Tibial artery (tissue), 4 donors: ENCODE results near the gene MCF2L2.
A peak's percentile ranks its signal among the peaks of the same experiment; 100 is the strongest.
"Not testable (repeated sequence)": the region's sequence is repeated elsewhere in the genome, so short reads cannot be mapped to it uniquely, and the experiment has no call there.

Source experiments
- DNase-seq, 2 donors: peaks; one replicate each; pipeline ENCODE4 v3.0.0-alpha.2; 2019
- H3K27ac ChIP-seq, 2 donors: fragments of 200-600 bp; sonication (generic) in 1 of 2; 1 replicate in 1 of 2; 2 replicates in 1 of 2; pipeline ENCODE4 v1.5.1; 2018 to 2019; ENCODE audit warnings: mild to moderate bottlenecking in 1 of 2
- H3K27me3 ChIP-seq, 2 donors: fragments of 200-600 bp; sonication (generic) in 1 of 2; one replicate each; pipeline versions ENCODE4 v1.5.1 to v1.6.0; 2016 to 2019
- H3K36me3 ChIP-seq, 3 donors: fragments of 200-600 bp; sonication (generic) in 2 of 3; one replicate each; pipeline ENCODE4 v1.5.1; 2016 to 2019; ENCODE audit warnings: mild to moderate bottlenecking in 2 of 3
- H3K4me1 ChIP-seq, 4 donors: fragments of 200-600 bp; sonication (generic) in 2 of 4; 1 replicate in 3 of 4; 2 replicates in 1 of 4; pipeline ENCODE4 v1.5.1; 2016 to 2019
- H3K4me3 ChIP-seq, 2 donors: fragments of 200-600 bp; sonication (generic) in 1 of 2; 1 replicate in 1 of 2; 2 replicates in 1 of 2; pipeline ENCODE4 v1.5.1; 2018 to 2019; ENCODE audit warnings: mild to moderate bottlenecking in 2 of 2
- H3K9me3 ChIP-seq, 3 donors: fragments of 200-600 bp; sonication (generic) in 1 of 3; one replicate each; pipeline ENCODE4 v1.5.1; 2016 to 2019
- CTCF ChIP-seq, 2 experiments: fragments of 200-600 bp in 1 of 2; fragments of 450-650 bp in 1 of 2; IDR thresholded peaks; one replicate each; pipeline ENCODE4 v1.5.1; 2017 to 2019; ENCODE audit warnings: antibody characterized with exemption in 2 of 2, mild to moderate bottlenecking in 1 of 2, moderate library complexity in 1 of 2
- intact Hi-C: fragments of 100-400 bp; cut with DNase I; formaldehyde crosslinking; loops from one replicate; pipeline ENCODE4 v1.15.0; 2023; ENCODE audit warnings: low total_unique reads

The MCF2L2 gene

DNA sequence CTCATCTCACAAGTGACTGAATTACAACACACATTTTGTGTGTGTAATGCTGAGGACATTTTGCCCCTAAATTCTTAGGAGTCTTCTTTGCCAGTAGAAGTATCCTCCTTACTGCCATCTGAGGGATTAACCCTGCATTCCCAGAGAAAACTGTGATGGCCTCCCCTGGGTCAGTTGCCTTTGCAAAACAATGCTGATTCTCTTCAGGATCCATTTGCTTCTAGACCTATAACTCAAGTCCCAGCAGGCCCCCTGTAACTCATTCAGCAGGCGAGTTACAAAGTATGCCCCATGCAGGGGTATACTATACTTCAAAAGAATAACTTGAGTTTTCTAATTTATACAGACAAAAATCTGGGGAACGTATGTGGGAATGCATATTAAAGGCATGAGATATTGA, 6.6 kb upstream of the MCF2L2 start:
- Histone ChIP-seq H3K9me3 (no peaks in the 10 kb centered on the region), H3K36me3 (no peaks in the 10 kb centered on the region), H3K27me3 (peaks cover 0 to 5% of the 10 kb centered on the region in 2 donors), H3K4me3 (no peak overlapping the region), H3K27ac (no peak overlapping the region), H3K4me1 (no peaks in the 10 kb centered on the region)
- intact Hi-C loops, result no loop called here
- no peak for DNase-seq
- no peak for TF ChIP-seq CTCF (IDR thresholded peaks at IDR 0.05)

GRCh38 chr3:183434503-183434902, 6.1 kb upstream of the MCF2L2 start:
- no peak overlapping the region for H3K27ac ChIP-seq
- intact Hi-C loops, result no loop called here
- no peak overlapping the region for H3K4me3 ChIP-seq
- H3K27me3 ChIP-seq, result peaks cover 0 to 10% of the 10 kb centered on the region in 2 donors
- no peak for TF ChIP-seq CTCF (IDR thresholded peaks at IDR 0.05)
- no peaks in the 10 kb centered on the region for H3K36me3 ChIP-seq
- no peak for DNase-seq
- no peaks in the 10 kb centered on the region for H3K4me1 ChIP-seq
- H3K9me3 ChIP-seq, result no peaks in the 10 kb centered on the region

- no peak for DNase-seq
- no peak overlapping the region for H3K27ac ChIP-seq
- H3K4me3 ChIP-seq, result no peak overlapping the region
- H3K4me1 ChIP-seq, result peaks cover 0 to 19% (median 17%) of the 10 kb centered on the region in 4 donors
- H3K27me3 ChIP-seq, result peaks cover 0 to 37% of the 10 kb centered on the region in 2 donors
- H3K9me3 ChIP-seq, result no peaks in the 10 kb centered on the region
- intact Hi-C loops, result no loop called here
- TF ChIP-seq CTCF (IDR thresholded peaks at IDR 0.05), result no peak
- no peaks in the 10 kb centered on the region for H3K36me3 ChIP-seq
These were observed 2.0 kb upstream of the MCF2L2 start for GRCh38 chr3:183430325-183430957.

DNA sequence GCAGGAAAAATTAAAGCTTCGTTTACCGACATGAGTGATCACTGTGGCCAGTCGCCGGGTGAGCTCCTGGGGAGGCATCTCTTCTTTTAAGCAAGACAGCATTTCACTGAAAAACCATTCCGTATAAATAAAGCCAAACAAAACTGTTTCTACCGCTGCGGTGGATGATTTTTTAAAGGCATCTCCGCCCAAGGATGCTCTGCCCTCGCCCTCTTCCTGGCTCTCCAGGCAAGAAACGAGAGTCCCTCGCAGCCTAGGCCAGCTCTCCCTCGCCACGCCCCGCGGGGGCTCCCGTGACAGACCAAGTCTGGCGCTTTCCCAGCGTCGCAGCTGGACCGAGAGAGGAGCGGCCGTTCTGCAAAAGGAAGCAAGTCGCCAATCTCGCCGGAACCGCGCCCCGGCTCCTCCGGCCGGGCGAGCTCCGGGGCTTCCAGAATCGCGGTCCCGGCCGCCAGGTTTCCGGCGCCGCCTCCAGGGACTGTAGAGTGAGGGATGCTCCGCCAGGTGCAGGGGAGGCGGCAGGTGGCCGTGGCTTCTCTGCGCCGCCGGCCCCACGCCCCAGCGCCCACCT, 458 bp downstream of the MCF2L2 start:
- TF ChIP-seq CTCF (IDR thresholded peaks at IDR 0.05), result no peak

GRCh38 chr3:183427196-183427875, 1.1 kb downstream of the MCF2L2 start:
- no peak for TF ChIP-seq CTCF (IDR thresholded peaks at IDR 0.05)
- no peak for DNase-seq
- H3K9me3 ChIP-seq, result no peaks in the 10 kb centered on the region
- peak overlapping the region; percentile 48 to 58 for H3K4me3 ChIP-seq
- H3K36me3 ChIP-seq, result no peaks in the 10 kb centered on the region
- peaks cover 0 to 19% (median 17%) of the 10 kb centered on the region in 4 donors for H3K4me1 ChIP-seq
- intact Hi-C loops, result no loop called here
- peaks cover 0 to 39% of the 10 kb centered on the region in 2 donors for H3K27me3 ChIP-seq
- H3K27ac ChIP-seq, result no peak overlapping the region

More for the DNA sequence above, 458 bp downstream of the MCF2L2 start:
- Histone ChIP-seq H3K9me3 (no peaks in the 10 kb centered on the region), H3K4me1 (peaks cover 0 to 19% (median 17%) of the 10 kb centered on the region in 4 donors), H3K36me3 (no peaks in the 10 kb centered on the region), H3K27ac (no peak overlapping the region), H3K4me3 (peak overlapping the region; percentile 48 to 58), H3K27me3 (peaks cover 0 to 39% of the 10 kb centered on the region in 2 donors)
- peak; percentile 27 to 69 for DNase-seq
- intact Hi-C loops, result no loop called here

DNA sequence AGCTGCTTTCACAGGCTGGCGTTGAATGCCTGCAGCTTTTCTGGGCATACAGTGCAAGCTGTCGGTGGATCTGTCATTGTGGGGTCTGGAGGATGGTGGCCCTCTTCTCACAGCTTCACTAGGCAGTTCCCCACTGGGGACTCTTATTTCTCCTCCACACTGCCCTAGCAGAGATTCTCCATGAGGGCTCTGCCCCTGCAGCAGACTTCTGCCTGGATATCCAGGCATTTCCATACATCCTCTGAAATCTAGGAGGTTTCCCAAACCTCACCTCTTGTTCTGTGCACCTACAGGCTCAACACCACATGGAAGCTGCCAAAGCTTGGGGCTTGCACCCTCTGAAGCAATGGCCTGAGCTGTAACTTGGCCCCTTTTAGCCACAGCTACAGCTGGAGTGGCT, 9.6 kb downstream of the MCF2L2 start:
- H3K27ac ChIP-seq, H3K4me1 ChIP-seq, intact Hi-C loops, DNase-seq, H3K27me3 ChIP-seq, H3K4me3 ChIP-seq, H3K36me3 ChIP-seq: not testable (repeated sequence)
- H3K9me3 ChIP-seq, result peaks cover 0 to 24% (median 6%) of the 10 kb centered on the region in 3 donors
